NCI-H446 (cell line): ENCODE measurements around the gene CADPS.
A peak's percentile ranks its signal among the peaks of the same experiment; 100 is the strongest.

Experiments
- DNase-seq, 2 experiments: peaks; one replicate each; lab custom pipeline; 2025; lab: John Stamatoyannopoulos, UW

CADPS gene

GRCh38 chr3:62873761-62874710 is 1.2 kb downstream of the CADPS start:
- peak in 1 of 2 experiments; percentile 43 for DNase-seq

GRCh38 chr3:62873451-62873760 is 1.8 kb downstream of the CADPS start:
- peak in 1 of 2 experiments; percentile 6 for DNase-seq

- DNase-seq = no peak
Observed at GRCh38 chr3:62872318-62872717, 2.9 kb downstream of the CADPS start.

- no peak for DNase-seq
Observed at GRCh38 chr3:62870321-62870720, 4.9 kb downstream of the CADPS start.

GRCh38 chr3:62863648-62864047 is 11.6 kb downstream of the CADPS start:
- no peak for DNase-seq

GRCh38 chr3:62859203-62859791 is 15.9 kb downstream of the CADPS start:
- no peak for DNase-seq

- DNase-seq = no peak
Observed at GRCh38 chr3:62845996-62846395, 29.2 kb downstream of the CADPS start.

GRCh38 chr3:62843508-62843907 is 31.7 kb downstream of the CADPS start:
- DNase-seq = no peak

- DNase-seq = peak in 1 of 2 experiments; percentile 5
Observed at GRCh38 chr3:62839748-62840147, 35.5 kb downstream of the CADPS start.

- no peak for DNase-seq
Observed at GRCh38 chr3:62837145-62837787, 38.0 kb downstream of the CADPS start.

GRCh38 chr3:62835554-62836236 is 39.5 kb downstream of the CADPS start:
- no peak for DNase-seq

- DNase-seq = peak in 1 of 2 experiments; percentile 1
Observed at GRCh38 chr3:62833538-62833937, 41.7 kb downstream of the CADPS start.

- peak in 1 of 2 experiments; percentile 6 for DNase-seq
Observed at GRCh38 chr3:62832553-62832952, 42.7 kb downstream of the CADPS start.

- no peak for DNase-seq
Observed at GRCh38 chr3:62830727-62831322, 44.4 kb downstream of the CADPS start.

GRCh38 chr3:62827550-62827949 is 47.7 kb downstream of the CADPS start:
- DNase-seq = no peak

- no peak for DNase-seq
Observed at GRCh38 chr3:62824965-62825592, 50.1 kb downstream of the CADPS start.

- no peak for DNase-seq
Observed at GRCh38 chr3:62823461-62824050, 51.7 kb downstream of the CADPS start.

GRCh38 chr3:62822905-62823304 is 52.3 kb downstream of the CADPS start:
- DNase-seq = no peak

- DNase-seq = no peak
Observed at GRCh38 chr3:62818347-62818746, 56.9 kb downstream of the CADPS start.

- no peak for DNase-seq
Observed at GRCh38 chr3:62817678-62818077, 57.5 kb downstream of the CADPS start.

- DNase-seq = no peak
Observed at GRCh38 chr3:62815981-62816380, 59.2 kb downstream of the CADPS start.
